EH (cell line): ENCODE data around the gene WSB1.
A peak's percentile ranks its signal among the peaks of the same experiment; 100 is the strongest.
"Not testable (repeated sequence)": the region's sequence is repeated elsewhere in the genome, so short reads cannot be mapped to it uniquely, and the experiment has no call there.

Experiments used
- DNase-seq: peaks from one replicate; pipeline ENCODE4 v3.0.0-alpha.2; 2015; ENCODE audit warnings: low read depth

WSB1 gene

GRCh38 chr17:27293898-27294688 is at the start of gene WSB1:
TSS of gene WSB1 (plus strand) at chr17:27294114. CDS start at chr17:27294396, 282 bp downstream.
- peak; percentile 88 for DNase-seq

GRCh38 chr17:27244491-27245223 is 49.3 kb upstream of the WSB1 start:
- DNase-seq: peak; percentile 93

- peak; percentile 79 for DNase-seq
Measured at GRCh38 chr17:27245230-27245696, 48.7 kb upstream of the WSB1 start.

GRCh38 chr17:27246537-27246936 is 47.4 kb upstream of the WSB1 start:
- DNase-seq: no peak

GRCh38 chr17:27247071-27247957 is 46.6 kb upstream of the WSB1 start:
- peak; percentile 89 for DNase-seq

GRCh38 chr17:27247958-27248342 is 46.0 kb upstream of the WSB1 start:
- DNase-seq: no peak

- peak; percentile 19 for DNase-seq
Measured at GRCh38 chr17:27250791-27251190, 43.1 kb upstream of the WSB1 start.

- not testable (repeated sequence) for DNase-seq
Measured at GRCh38 chr17:27254802-27255201, 39.1 kb upstream of the WSB1 start.

GRCh38 chr17:27256225-27257030 is 37.5 kb upstream of the WSB1 start:
- peak; percentile 83 for DNase-seq

GRCh38 chr17:27257031-27257357 is 36.9 kb upstream of the WSB1 start:
- no peak for DNase-seq

GRCh38 chr17:27259356-27259755 is 34.6 kb upstream of the WSB1 start:
- no peak for DNase-seq

GRCh38 chr17:27263386-27263785 is 30.5 kb upstream of the WSB1 start:
- DNase-seq: no peak

- DNase-seq: no peak
Measured at GRCh38 chr17:27264068-27264812, 29.7 kb upstream of the WSB1 start.

GRCh38 chr17:27265333-27265732 is 28.6 kb upstream of the WSB1 start:
- DNase-seq: no peak

- DNase-seq: no peak
Measured at GRCh38 chr17:27266228-27266627, 27.7 kb upstream of the WSB1 start.

GRCh38 chr17:27268394-27269085 is 25.4 kb upstream of the WSB1 start:
- no peak for DNase-seq

GRCh38 chr17:27269201-27269600 is 24.7 kb upstream of the WSB1 start:
- no peak for DNase-seq

GRCh38 chr17:27269974-27270373 is 23.9 kb upstream of the WSB1 start:
- no peak for DNase-seq

GRCh38 chr17:27276653-27277156 is 17.2 kb upstream of the WSB1 start:
- no peak for DNase-seq

- not testable (repeated sequence) for DNase-seq
Measured at GRCh38 chr17:27279132-27279531, 14.8 kb upstream of the WSB1 start.
